Neutrophil (primary cell): ENCODE results near the gene CEACAM18.

ENCODE experiments used
- H3K27ac ChIP-seq: fragments of 200-600 bp; sonication (generic); 2 replicates; pipeline ENCODE4 v1.5.1; 2016; ENCODE audit warnings: mild to moderate bottlenecking, moderate library complexity
- H3K27me3 ChIP-seq: fragments of 200-600 bp; sonication (generic); 2 replicates; pipeline ENCODE4 v1.6.0; 2016; ENCODE audit warnings: mild to moderate bottlenecking
- H3K36me3 ChIP-seq: fragments of 200-600 bp; sonication (generic); 2 replicates; pipeline ENCODE4 v1.5.1; 2017
- H3K4me1 ChIP-seq, 2 experiments: fragments of 200-600 bp in 1 of 2; sonication (generic) in 1 of 2; 1 replicate in 1 of 2; 2 replicates in 1 of 2; pipeline versions ENCODE4 v1.5.1 to v1.6.1; 2013 to 2016; ENCODE audit warnings: low read depth in 1 of 2, low read length in 1 of 2, mild to moderate bottlenecking in 1 of 2, moderate library complexity in 1 of 2; ENCODE audit not compliant: control insufficient read depth in 1 of 2, insufficient read depth in 1 of 2
- H3K4me3 ChIP-seq, 2 experiments: fragments of 200-600 bp in 1 of 2; sonication (generic) in 1 of 2; 1 replicate in 1 of 2; 2 replicates in 1 of 2; pipeline ENCODE4 v1.5.1; 2013 to 2016; ENCODE audit warnings: low read depth in 1 of 2, low read length in 1 of 2, mild to moderate bottlenecking in 1 of 2, moderate library complexity in 1 of 2
- H3K9me3 ChIP-seq: fragments of 200-600 bp; sonication (generic); 2 replicates; pipeline ENCODE4 v1.5.1; 2016
- CTCF ChIP-seq: fragments of 200-600 bp; sonication (generic); IDR thresholded peaks from 2 replicates; pipeline ENCODE4 v1.5.1; 2016; ENCODE audit warnings: antibody characterized with exemption

Gene CEACAM18

GRCh38 chr19:51525651-51526050 lies 47.3 kb downstream of the CEACAM18 start:
- peaks cover 6% of the 10 kb centered on the region for H3K27me3 ChIP-seq
- H3K36me3 ChIP-seq, result no peaks in the 10 kb centered on the region
- no peak overlapping the region for H3K27ac ChIP-seq
- H3K9me3 ChIP-seq, result no peaks in the 10 kb centered on the region
- no peak overlapping the region for H3K4me3 ChIP-seq
- no peak for TF ChIP-seq CTCF
- no peaks in the 10 kb centered on the region for H3K4me1 ChIP-seq

GRCh38 chr19:51529301-51529700 lies 51.0 kb downstream of the CEACAM18 start:
- Histone ChIP-seq H3K27me3 (peaks cover 6% of the 10 kb centered on the region), H3K36me3 (no peaks in the 10 kb centered on the region), H3K27ac (no peak overlapping the region), H3K4me3 (no peak overlapping the region), H3K4me1 (peaks cover 6% of the 10 kb centered on the region in 2 experiments), H3K9me3 (no peaks in the 10 kb centered on the region)
- TF ChIP-seq CTCF, result no peak

- no peaks in the 10 kb centered on the region for H3K9me3 ChIP-seq
- no peak overlapping the region for H3K27ac ChIP-seq
- H3K4me1 ChIP-seq, result peaks cover 6% of the 10 kb centered on the region in 2 experiments
- no peak overlapping the region for H3K4me3 ChIP-seq
- H3K27me3 ChIP-seq, result peaks cover 6% of the 10 kb centered on the region
- no peak for TF ChIP-seq CTCF
- no peaks in the 10 kb centered on the region for H3K36me3 ChIP-seq
Measured at GRCh38 chr19:51530616-51531015, 52.3 kb downstream of the CEACAM18 start.

- Histone ChIP-seq H3K9me3 (no peaks in the 10 kb centered on the region), H3K27ac (peak within 1 kb of the TSS; percentile 21), H3K4me1 (peaks cover 6% of the 10 kb centered on the region in 2 experiments), H3K4me3 (peak within 1 kb of the TSS in 1 of 2 experiments; percentile 20), H3K36me3 (no peaks in the 10 kb centered on the region), H3K27me3 (peaks cover 6% of the 10 kb centered on the region)
- no peak for TF ChIP-seq CTCF
Measured at GRCh38 chr19:51531349-51532315, 53.3 kb downstream of the CEACAM18 start, which contains the start of gene SIGLEC6. Gene SIGLEC6, minus strand, starts transcription at chr19:51531670. Its CDS starts 22 bp downstream, at chr19:51531648.

- no peak overlapping the region for H3K27ac ChIP-seq
- H3K4me1 ChIP-seq, result peaks cover 6% of the 10 kb centered on the region in 2 experiments
- H3K27me3 ChIP-seq, result peaks cover 12% of the 10 kb centered on the region
- no peak for TF ChIP-seq CTCF
- H3K36me3 ChIP-seq, result no peaks in the 10 kb centered on the region
- H3K9me3 ChIP-seq, result no peaks in the 10 kb centered on the region
- H3K4me3 ChIP-seq, result no peak overlapping the region
Measured at GRCh38 chr19:51535535-51535934, 57.2 kb downstream of the CEACAM18 start.
